Left lung (tissue), 10 donors: ENCODE measurements around the gene TUBGCP6. TPM values are rescaled to one million over a fixed set of nuclear protein-coding genes. Genes with fewer than 3 reads are reported as not detected.

ENCODE experiments used
- ATAC-seq: fragments of 200-7000 bp; cut with Tn5 transposase; one replicate; pipeline ENCODE4 v1.9.1; 2020; ENCODE audit warnings: moderate library complexity
- DNase-seq, 4 donors: peaks; one replicate each; pipeline ENCODE4 v3.0.0-alpha.2; 2013 to 2020
- H3K27ac ChIP-seq, 2 donors: fragments of 200-600 bp; sonication (generic) in 1 of 2; one replicate each; pipeline versions ENCODE4 v1.5.0 to v1.8.0; 2020 to 2021
- H3K27me3 ChIP-seq, 2 donors: fragments of 200-600 bp; sonication (generic) in 1 of 2; one replicate each; pipeline versions ENCODE4 v1.5.0 to v1.8.0; 2020 to 2021
- H3K36me3 ChIP-seq, 2 donors: fragments of 200-600 bp; sonication (generic) in 1 of 2; one replicate each; pipeline versions ENCODE4 v1.5.0 to v1.8.0; 2020 to 2021
- H3K4me1 ChIP-seq, 2 donors: fragments of 200-600 bp; one replicate each; pipeline ENCODE4 v1.8.0; 2021
- H3K4me3 ChIP-seq, 2 donors: fragments of 200-600 bp; sonication (generic) in 1 of 2; one replicate each; pipeline versions ENCODE4 v1.5.0 to v1.8.0; 2020 to 2021; ENCODE audit warnings: mild to moderate bottlenecking in 1 of 2
- H3K9me3 ChIP-seq, 2 donors: fragments of 200-600 bp; sonication (generic) in 1 of 2; one replicate each; pipeline versions ENCODE4 v1.5.0 to v1.8.0; 2020 to 2021
- CTCF ChIP-seq, 2 donors: fragments of 200-600 bp; sonication (generic) in 1 of 2; IDR thresholded peaks; one replicate each; pipeline versions ENCODE4 v1.5.0 to v1.8.0; 2021; ENCODE audit warnings: antibody characterized with exemption in 2 of 2
- intact Hi-C, 2 donors: fragments of 100-400 bp; cut with DNase I; formaldehyde crosslinking; loops; one replicate each; pipeline versions ENCODE4 v1.11.2 to v1.14.2; 2022
- polyA plus RNA-seq, 6 donors: library from polyadenylated mRNA; unstranded; fragments of 120-200 nt; gene quantifications; one replicate each; pipeline ENCODE4 v1.2.1, GENCODE V29; 2013; ENCODE audit not compliant: insufficient read length in 6 of 6
- total RNA-seq, 2 donors: library from RNA; stranded (reverse); fragmentation: NEBNext Ultra II Directional; extraction: Animal tissue kit (Norgen Biotek cat#: 25700); gene quantifications; one replicate each; pipeline ENCODE4 v1.2.1, GENCODE V29; 2021
- donor health status: DM: no; HTN: yes; CAD: no.
- donor health status: DM: no; HTN: no; CAD: no.

Gene TUBGCP6
- total and polyA plus RNA-seq, 8 donors, result 37.2 to 50.1 (median 42.7) TPM

- ATAC-seq, result no peak
- no peak for TF ChIP-seq CTCF (IDR thresholded peaks at IDR 0.05)
- no peak overlapping the region for H3K4me3 ChIP-seq
- no peaks in the 10 kb centered on the region for H3K4me1 ChIP-seq
- no peak overlapping the region for H3K27ac ChIP-seq
- no peaks in the 10 kb centered on the region for H3K27me3 ChIP-seq
- no peak for DNase-seq
- H3K9me3 ChIP-seq, result no peaks in the 10 kb centered on the region
- peaks cover 0 to 98% of the 10 kb centered on the region in 2 donors for H3K36me3 ChIP-seq
- intact Hi-C loops, result no loop called here
Observed at GRCh38 chr22:50225200-50225969, 19.4 kb downstream of the TUBGCP6 start.

DNA sequence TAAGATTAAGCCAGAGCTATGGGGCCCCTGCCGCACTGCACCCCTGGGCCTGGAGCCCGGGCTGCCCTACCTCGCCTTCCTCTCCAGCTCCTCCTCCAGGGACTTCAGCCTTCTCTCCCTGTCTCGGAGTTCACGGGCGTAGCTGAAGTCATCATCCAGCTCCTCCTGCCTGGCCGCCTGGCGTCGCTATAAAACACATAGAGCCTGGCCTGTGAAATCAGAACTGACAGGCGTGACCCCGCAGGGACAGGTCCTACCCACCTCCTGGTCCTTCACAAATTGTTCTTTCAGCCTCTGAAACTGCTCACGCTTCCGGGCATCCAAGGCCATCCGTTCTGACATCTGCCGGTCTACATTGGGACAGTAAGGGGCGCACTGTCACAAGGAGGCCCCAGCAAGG lies 20.8 kb downstream of the TUBGCP6 start:
- DNase-seq (no peak), ATAC-seq (no peak)
- no peaks in the 10 kb centered on the region for H3K9me3 ChIP-seq
- H3K4me3 ChIP-seq, result no peak overlapping the region
- no peak overlapping the region for H3K27ac ChIP-seq
- H3K4me1 ChIP-seq, result peaks cover 0 to 7% of the 10 kb centered on the region in 2 donors
- H3K27me3 ChIP-seq, result no peaks in the 10 kb centered on the region
- no peak for TF ChIP-seq CTCF (IDR thresholded peaks at IDR 0.05)
- intact Hi-C loops, result no loop called here
- H3K36me3 ChIP-seq, result peaks cover 0 to 98% of the 10 kb centered on the region in 2 donors

GRCh38 chr22:50222508-50222907 lies 22.3 kb downstream of the TUBGCP6 start:
- Histone ChIP-seq H3K4me1 (peaks cover 0 to 7% of the 10 kb centered on the region in 2 donors), H3K4me3 (no peak overlapping the region), H3K27ac (no peak overlapping the region), H3K9me3 (no peaks in the 10 kb centered on the region), H3K27me3 (no peaks in the 10 kb centered on the region), H3K36me3 (peaks cover 0 to 98% of the 10 kb centered on the region in 2 donors)
- no peak for TF ChIP-seq CTCF (IDR thresholded peaks at IDR 0.05)
- DNase-seq (no peak), ATAC-seq (no peak)
- intact Hi-C loops, result no loop called here

DNA sequence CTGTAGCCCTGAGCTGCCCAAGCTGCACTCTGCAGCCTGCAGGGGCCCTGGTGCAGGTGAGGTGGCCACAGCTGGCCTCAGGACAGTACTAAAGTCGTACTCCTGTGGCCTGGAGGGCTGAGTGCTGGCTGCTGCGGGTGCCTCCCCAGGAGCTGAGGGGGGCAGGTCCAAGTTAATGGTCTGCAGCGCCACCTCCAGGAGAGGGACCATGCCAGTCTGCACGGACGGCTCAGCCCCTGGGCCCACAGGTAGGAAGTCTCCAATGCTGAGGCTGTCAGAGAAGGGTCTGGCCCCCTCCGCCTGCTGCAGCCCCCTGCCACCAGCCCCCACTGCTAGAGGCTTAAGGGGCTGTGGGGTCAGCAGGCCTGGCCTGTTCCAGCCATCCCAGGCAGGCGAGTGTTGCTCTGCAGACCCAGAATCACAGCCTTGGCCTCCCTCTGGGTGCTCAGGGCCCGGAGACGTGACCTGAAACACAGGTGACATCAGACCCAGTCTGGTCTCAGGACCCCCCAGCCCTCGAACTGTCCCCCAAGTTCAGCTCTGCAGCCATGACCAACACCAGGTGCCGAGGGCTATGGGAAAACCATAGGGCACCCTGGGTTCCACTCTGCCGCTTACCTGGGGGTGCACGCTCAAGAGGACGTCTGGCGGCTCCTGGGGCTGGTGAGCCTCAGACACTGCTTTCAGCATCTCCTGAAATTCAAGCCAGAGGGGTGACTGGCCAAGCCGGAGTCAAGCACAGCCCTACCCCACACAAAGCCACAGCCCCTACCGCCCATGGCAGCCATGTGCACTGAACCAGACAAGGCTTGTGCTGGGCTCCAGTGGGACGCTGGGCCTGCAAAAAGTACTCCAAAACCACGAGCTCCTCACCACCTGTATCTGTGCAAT lies 23.2 kb downstream of the TUBGCP6 start:
- Histone ChIP-seq H3K27ac (no peak overlapping the region), H3K4me3 (no peak overlapping the region), H3K27me3 (no peaks in the 10 kb centered on the region), H3K9me3 (no peaks in the 10 kb centered on the region), H3K36me3 (peaks cover 0 to 98% of the 10 kb centered on the region in 2 donors), H3K4me1 (peaks cover 0 to 7% of the 10 kb centered on the region in 2 donors)
- ATAC-seq, result no peak
- intact Hi-C loops, result no loop called here
- DNase-seq, result no peak
- TF ChIP-seq CTCF (IDR thresholded peaks at IDR 0.05), result no peak
